ENCODE results near the gene RASGRF1.

DNA sequence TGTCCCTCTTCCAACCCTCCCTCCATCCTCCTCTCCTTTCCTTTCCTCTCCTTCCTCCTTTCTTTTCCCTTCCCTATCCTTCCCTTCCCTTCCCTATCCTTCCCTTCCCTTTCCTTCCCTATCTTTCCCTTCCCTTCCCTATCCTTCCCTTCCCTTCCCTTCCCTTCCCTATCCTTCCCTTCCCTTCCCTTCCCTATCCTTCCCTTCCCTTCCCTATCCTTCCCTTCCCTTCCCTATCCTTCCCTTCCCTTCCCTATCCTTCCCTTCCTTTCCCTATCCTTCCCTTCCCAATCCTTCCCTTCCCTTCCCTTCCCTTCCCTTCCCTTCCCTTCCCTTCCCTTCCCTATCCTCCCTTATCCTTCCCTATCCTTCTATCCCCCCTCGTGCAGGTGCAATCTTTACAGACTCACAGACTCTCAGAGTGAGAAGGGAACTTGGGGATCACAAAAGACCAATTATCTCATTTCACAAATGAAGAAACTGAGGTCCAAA is 31.5 kb downstream of the RASGRF1 start:
- TF ChIP-seq, protein P1, sequence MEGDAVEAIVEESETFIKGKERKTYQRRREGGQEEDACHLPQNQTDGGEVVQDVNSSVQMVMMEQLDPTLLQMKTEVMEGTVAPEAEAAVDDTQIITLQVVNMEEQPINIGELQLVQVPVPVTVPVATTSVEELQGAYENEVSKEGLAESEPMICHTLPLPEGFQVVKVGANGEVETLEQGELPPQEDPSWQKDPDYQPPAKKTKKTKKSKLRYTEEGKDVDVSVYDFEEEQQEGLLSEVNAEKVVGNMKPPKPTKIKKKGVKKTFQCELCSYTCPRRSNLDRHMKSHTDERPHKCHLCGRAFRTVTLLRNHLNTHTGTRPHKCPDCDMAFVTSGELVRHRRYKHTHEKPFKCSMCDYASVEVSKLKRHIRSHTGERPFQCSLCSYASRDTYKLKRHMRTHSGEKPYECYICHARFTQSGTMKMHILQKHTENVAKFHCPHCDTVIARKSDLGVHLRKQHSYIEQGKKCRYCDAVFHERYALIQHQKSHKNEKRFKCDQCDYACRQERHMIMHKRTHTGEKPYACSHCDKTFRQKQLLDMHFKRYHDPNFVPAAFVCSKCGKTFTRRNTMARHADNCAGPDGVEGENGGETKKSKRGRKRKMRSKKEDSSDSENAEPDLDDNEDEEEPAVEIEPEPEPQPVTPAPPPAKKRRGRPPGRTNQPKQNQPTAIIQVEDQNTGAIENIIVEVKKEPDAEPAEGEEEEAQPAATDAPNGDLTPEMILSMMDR (IDR thresholded peaks at IDR 0.05), result no peak
- no peak for TF ChIP-seq EZH2 (IDR thresholded peaks at IDR 0.05; ENCODE audit: borderline replicate concordance, insufficient read depth, low read depth, low read length, poor library complexity, severe bottlenecking)

Data from B cell (primary cell).